ENCODE measurements around the gene SRRM1.

SRRM1 gene

DNA sequence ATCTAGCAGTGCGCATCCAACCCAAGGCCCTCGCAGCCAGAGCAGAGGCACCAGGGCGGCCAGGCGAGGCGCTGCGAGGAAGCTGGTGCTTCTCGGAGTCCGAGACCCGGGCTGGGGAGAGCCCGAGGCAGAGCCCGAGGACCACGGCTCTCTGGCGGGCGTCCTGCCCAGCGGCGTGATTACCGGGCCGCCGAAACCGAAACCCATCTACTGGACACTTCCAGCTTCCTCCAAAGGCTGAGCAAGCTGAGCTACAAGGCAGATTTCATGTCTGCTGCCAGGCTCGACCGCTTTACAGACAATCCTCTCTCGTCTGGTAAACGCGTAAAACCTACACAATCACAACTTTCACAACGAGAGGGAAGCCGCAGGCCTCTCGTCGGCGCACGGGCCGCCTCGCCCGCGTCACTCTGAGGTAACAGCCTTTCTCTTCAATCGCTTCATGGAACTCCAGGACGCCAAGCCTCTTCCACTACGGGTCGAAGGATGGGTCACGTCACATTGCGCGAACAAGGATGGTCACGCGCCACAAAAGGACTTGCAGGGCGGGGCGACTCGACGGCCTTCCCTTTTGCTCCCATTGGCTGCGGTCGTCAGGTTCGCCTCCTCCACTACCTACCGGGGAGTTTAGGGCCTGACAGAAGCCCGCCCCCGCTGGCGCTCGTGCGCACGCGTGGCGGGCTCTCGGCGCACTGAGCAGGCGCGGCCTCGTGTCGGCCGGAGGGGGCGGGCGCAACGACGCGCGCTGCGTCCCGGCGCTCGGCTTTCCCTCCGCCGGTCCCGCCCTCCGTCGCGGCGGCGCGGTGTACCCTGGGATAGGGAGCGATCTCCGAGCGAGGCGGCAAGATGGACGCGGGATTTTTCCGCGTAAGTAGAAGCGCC lies at the start of gene SRRM1:
Gene SRRM1, plus strand, starts transcription at position 822 of the 882 bp plus-strand sequence. Its CDS starts 25 bp downstream, at position 847.
- peak; percentile 100 for DNase-seq

DNA sequence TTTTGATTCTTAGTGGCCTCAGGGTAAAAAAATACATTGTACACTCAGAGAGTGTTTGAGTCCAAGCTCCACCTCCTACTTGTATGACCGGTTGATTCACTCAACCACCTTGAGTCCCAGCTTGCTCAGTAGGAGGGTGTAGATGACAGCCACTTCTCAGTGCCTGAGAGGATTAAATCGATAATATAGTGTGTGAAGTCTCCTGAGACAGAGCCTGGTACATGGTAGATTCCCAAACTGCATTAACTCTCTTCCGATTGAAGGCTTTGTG lies 48.8 kb upstream of the SRRM1 start:
- DNase-seq, result no peak

- DNase-seq, result no peak
These were observed 46.7 kb upstream of the SRRM1 start for GRCh38 chr1:24596401-24596880.

DNA sequence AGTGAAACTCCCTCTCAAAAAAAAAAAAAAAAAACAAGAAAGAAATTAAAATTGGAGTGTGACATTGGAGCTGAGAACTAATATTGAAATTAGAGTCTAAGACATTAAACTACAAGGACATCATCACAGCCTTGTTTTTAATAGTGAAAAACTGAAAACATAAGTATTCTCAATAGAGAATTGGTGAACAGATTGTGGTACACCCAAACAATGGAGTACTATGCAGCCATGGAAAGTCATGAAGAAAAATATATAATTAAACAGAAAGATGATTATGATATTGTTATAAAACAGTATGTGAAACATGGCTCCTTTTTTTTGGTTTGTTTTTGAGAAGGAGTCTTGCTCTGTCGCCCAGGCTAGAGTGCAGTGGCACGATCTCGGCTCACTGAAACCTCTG lies 43.8 kb upstream of the SRRM1 start:
- DNase-seq, result no peak

GRCh38 chr1:24600551-24600950 lies 42.6 kb upstream of the SRRM1 start:
- no peak for DNase-seq

DNA sequence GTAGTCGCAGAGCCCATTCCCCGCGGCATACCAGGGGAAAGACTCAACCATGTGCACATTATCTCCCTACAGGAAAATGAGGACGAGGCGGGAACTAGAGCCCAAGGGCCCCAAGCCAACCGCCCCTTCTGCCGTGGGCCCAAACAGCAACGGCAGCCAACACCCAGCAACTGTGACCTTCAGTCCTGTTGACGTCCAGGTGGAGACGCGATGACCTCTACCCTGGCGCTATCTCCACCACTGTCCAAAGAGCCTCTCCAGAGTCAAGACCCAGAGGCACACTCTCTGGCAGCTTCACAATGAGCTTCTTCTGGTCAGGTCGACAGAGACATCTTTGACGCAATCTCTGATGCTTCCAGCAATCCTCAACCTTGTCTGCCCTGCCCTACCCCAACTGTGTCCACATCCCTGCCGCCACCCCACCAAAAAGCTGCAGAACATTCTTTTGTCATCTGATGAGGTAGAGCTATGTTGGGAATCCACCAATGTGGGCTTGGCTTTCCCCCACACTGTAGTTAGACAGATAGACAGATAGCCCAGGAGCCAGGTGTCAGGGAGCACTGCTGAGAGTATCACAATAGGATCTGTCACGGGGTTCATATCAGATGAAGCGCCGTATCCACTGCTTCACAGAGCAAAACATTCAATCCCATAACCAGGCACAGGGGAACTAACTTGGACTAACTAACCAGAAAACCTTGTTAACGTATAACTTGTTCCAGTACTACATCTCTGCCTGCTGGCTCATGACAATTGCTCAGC lies 37.4 kb upstream of the SRRM1 start:
- no peak for DNase-seq

GRCh38 chr1:24606296-24606605 lies 36.9 kb upstream of the SRRM1 start:
- no peak for DNase-seq

- no peak for DNase-seq
These were observed 36.5 kb upstream of the SRRM1 start for GRCh38 chr1:24606621-24607020.

DNA sequence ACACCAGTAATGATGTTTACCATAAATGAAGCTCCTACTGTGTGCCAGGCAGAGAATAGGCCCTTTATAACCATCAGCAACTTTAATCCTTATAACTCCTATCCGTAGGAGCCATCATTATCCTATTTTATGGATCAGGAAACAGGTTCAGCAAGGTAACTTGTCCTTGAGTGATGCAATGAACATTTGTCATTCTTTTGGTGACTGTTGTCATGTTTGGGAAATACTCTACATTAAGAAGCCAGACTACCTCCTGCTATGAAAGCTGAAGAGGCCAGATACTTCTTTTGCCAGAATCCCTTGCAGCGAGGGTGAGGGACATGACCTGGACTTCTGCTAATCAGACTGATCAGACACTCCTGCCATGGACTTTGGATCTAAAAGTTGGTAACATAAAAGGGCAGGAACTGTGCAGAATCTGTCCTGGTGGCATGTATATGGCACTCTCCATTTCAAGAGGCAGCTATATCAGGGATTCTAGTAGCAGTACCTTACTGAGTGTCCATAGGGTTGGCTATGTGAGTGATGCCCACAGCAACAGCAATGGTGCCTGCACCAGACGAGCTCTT lies 33.1 kb upstream of the SRRM1 start:
- no peak for DNase-seq

- no peak for DNase-seq
These were observed 23.7 kb upstream of the SRRM1 start for GRCh38 chr1:24619376-24619775.

DNA sequence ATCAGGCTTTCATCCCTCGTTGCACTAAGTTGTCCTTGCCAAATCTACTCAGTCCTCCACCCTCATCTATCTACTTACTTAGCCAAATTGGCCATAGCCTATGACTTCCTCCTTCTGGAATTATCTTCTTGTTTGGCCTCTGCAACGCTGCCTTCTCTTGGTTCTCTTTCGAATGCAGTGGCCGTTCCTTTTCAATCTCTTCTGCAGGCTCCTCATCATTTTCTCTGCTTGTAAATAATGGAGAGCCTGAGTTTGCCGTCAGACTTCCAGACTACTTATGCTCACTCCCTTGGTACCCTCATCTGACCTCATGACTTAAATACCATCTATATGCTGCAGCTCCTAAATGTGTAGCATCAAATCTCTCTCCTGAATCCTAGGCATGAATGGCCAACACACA lies 22.4 kb upstream of the SRRM1 start:
- no peak for DNase-seq

DNA sequence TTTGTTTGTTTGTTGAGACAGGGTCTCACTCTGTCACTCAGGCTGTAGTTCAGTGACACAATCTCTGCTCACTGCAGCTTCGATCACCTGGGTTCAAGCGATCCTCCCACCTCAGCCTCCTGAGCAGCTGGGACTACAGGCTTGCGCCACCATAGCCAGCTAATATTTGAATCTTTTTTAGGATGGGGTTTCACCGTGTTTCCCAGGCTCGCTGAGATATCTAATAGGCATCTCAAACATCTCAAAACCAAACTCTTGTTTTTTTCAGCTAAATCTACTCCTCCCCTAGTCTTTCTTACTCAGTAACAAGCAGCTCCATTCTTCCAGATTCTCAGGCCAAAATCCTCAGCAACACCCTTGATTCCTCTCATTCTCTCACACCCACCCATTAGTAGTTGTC lies 22.0 kb upstream of the SRRM1 start:
- DNase-seq, result no peak

DNA sequence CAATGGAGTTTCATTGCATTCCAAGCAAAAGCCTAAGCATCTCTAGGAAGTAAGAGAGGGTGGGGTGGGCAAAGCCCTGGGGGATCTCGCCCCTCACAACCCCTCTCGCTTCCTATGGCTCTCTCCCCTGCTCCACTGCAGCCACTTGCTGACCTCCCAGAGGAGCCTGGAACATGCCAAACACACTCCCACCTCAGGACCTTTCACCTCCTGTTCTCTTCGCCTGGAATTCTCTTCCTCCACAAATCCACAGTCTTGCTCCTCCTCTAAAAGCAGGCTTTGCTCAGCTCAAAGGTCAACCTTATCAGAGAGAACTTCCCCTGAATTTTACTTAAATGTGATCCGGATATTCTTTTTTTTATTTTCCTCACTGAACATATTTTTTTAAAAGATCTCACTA lies 20.9 kb upstream of the SRRM1 start:
- DNase-seq, result no peak

DNA sequence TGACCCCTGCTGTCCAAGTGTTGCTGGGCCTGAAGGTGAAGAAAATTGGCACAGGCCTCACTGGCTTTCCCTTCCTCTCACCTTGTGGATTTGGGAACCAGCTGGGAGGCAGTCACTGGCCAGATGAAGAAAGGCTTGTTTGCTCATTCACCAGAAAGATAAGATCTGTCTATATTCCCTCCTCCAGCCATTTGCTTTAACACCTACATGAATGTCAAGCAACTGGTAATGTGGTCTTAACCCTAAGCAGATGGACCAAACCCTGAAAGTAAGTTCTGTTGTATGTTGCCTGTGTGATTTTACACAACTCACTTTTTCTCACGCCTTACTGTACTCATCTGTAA lies 10.3 kb upstream of the SRRM1 start:
- no peak for DNase-seq

GRCh38 chr1:24635195-24635843 lies 7.8 kb upstream of the SRRM1 start:
- DNase-seq, result peak; percentile 73

DNA sequence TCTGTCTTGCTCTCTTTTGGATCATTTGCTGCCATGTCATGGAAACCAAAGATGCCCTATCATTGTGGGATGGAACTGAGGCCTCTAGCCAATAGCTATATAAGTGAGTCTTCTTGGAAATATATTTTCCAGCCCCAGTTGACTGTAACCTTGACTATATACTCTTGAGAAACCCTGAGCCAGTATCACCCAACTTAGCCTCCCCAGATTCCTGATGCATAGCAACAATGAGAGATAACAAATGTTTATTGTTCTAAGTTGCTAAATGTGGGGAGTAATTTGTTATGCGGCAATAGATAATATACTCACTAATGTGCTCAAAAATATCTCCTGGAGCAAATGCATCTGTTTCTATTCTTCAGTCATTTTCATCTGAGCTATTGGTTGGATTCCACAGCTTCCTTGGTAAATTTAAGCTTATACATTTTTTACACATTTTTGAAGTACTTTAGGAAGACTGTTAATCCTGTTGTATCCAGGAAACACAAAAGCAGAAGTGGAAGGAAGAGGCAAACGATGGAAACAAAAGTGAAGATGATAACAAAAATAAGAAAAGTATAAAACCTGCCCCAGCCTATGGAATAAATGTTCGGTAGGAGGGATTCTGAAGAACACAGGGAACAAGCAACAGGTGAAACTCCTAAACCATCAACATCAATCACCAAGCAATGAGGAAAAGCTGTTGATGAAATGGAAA lies 6.3 kb upstream of the SRRM1 start:
- DNase-seq, result no peak

- DNase-seq, result no peak
These were observed 4.0 kb upstream of the SRRM1 start for GRCh38 chr1:24639094-24639493.

- DNase-seq, result no peak
These were observed 3.2 kb upstream of the SRRM1 start for GRCh38 chr1:24639881-24640280.

GRCh38 chr1:24640288-24640687 lies 2.8 kb upstream of the SRRM1 start:
- no peak for DNase-seq

- peak; percentile 35 for DNase-seq
These were observed 1.4 kb upstream of the SRRM1 start for GRCh38 chr1:24641646-24642151.

DNA sequence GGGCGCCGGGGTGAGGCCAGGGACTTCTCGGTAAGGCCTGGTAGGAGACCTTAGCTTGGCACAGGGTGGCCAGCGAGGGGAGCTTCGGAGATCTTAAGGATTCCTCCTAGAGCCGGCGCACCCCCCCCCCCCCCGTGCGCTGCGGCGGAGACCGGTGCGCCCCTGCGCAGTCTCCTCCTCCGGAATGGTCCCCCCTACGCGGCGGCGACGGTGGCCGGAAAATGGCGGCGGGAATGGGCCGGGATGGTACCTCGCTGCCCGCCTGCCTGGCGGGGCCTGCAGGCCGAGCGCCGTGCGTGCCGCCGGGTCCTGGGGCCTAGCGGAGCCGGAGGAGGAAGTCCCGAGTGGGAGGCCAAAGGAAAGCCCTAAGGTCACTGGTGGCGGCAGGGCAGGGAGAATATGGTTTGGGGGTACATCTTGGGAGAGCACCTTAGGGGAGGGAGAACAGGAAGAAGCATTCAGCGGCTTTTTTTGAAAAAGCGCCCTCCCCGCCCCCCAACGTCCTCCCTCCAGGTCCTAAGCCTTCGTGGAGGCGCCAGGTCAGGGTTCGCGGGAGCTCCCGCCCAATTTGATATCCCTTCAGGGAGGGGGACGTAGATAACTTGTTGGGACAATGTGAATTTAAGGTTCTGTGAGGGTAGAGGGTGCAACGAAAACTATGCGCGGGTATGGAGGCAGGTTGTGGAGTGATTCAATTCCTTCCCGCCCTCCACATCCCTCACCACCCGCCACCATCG lies 429 bp downstream of the SRRM1 start:
- no peak for DNase-seq

DNA sequence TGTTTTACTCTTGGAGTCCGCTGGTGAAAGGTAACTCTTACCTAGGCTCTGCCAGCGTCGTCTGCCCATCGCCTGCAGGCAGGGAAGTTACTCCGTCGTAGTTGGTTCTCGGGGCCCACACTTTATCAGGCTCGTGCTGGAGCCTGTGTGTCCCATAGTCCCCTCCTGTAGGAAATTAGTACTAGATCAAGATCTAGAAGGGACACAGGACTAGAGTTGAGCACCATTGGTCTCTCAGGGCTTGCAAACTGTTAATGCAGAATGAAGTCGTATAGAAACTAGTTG lies 940 bp downstream of the SRRM1 start:
- DNase-seq, result no peak
